Measurements from ENCODE around the gene TNKS1BP1.
"Not testable (repeated sequence)": the region's sequence is repeated elsewhere in the genome, so short reads cannot be mapped to it uniquely, and the experiment has no call there.

TNKS1BP1 gene

GRCh38 chr11:57299150-57299737, 25.5 kb downstream of the TNKS1BP1 start:
- H3K14ac ChIP-seq (ENCODE audit: low read length): no peak overlapping the region

DNA sequence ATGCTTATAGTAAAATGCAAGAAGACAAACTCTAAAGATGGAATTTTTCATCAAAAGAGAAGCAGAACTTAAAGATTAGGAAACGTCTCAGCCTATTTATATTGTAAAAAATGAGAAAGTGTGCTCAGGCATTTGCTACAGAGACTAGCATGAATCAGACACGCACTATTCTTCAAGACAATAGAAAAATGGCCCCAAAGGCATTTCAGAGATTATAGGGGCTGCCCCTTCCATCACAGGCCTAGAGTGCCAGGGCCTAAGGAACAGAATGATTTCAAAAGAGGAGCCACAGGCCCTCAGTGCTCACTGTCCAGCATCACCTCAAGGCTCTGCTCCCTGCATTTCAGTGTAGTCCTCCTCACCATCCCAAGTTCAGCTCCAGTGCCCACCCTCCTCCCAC, 27.5 kb downstream of the TNKS1BP1 start:
- Histone ChIP-seq H2BK120ac (ENCODE audit: low read depth, low read length) (no peak overlapping the region), H3K4me3 (ENCODE audit: low read length in 2 of 2) (no peak overlapping the region), H2BK15ac (ENCODE audit: low read length) (no peak overlapping the region), H3K79me1 (ENCODE audit: low read depth, low read length) (no peaks in the 10 kb centered on the region), H3K4me1 (ENCODE audit: control insufficient read depth in 2 of 2, insufficient read depth in 1 of 2, low read depth in 1 of 2, low read length in 2 of 2) (no peaks in the 10 kb centered on the region), H3K4ac (ENCODE audit: low read length) (no peak overlapping the region), H3K14ac (ENCODE audit: low read length) (no peak overlapping the region), H3K27me3 (ENCODE audit: control insufficient read depth in 3 of 3, insufficient read depth in 3 of 3, low read depth in 1 of 3, low read length in 3 of 3) (no peaks in the 10 kb centered on the region), H3K9ac (ENCODE audit: low read depth, low read length, poor library complexity) (no peak overlapping the region), H2AK5ac (ENCODE audit: low read depth, low read length) (no peak overlapping the region), H3K27ac (replicated peaks; ENCODE audit: low read length) (no peak overlapping the region), H2BK12ac (ENCODE audit: low read length) (no peak overlapping the region), H3K9me3 (replicated peaks in 1 of 2; ENCODE audit: control insufficient read depth in 2 of 2, insufficient read depth in 1 of 2, low read depth in 1 of 2, low read length in 2 of 2) (peaks cover 16 to 20% of the 10 kb centered on the region in 2 donors), H3K23ac (ENCODE audit: low read depth, low read length, poor library complexity) (no peak overlapping the region), H3K18ac (ENCODE audit: low read length) (no peak overlapping the region), H3K36me3 (replicated peaks in 1 of 2; ENCODE audit: control insufficient read depth in 2 of 2, insufficient read depth in 2 of 2, low read length in 2 of 2) (peaks cover 34 to 57% of the 10 kb centered on the region in 2 donors), H3K4me2 (ENCODE audit: insufficient read depth, low read length, poor library complexity, severe bottlenecking) (no peak overlapping the region), H2BK5ac (ENCODE audit: low read length) (no peak overlapping the region), H4K8ac (ENCODE audit: low read depth, low read length) (no peak overlapping the region), H2AFZ (ENCODE audit: low read length) (no peak overlapping the region), H4K91ac (ENCODE audit: low read depth, low read length, poor library complexity) (no peak overlapping the region)
- no peak for DNase-seq (ENCODE audit: low spot score)
- no CpG with 5 or more reads among the region's 2 CpGs for WGBS, 2 donors (ENCODE audit: extremely low coverage in 2 of 2, insufficient read length in 2 of 2, insufficient replicate concordance in 1 of 2)

More at GRCh38 chr11:57299150-57299737, 25.5 kb downstream of the TNKS1BP1 start:
- H4K8ac ChIP-seq (ENCODE audit: low read depth, low read length): no peak overlapping the region
- H3K27me3 ChIP-seq (ENCODE audit: control insufficient read depth in 3 of 3, insufficient read depth in 3 of 3, low read depth in 1 of 3, low read length in 3 of 3): no peaks in the 10 kb centered on the region
- no peak overlapping the region for H3K18ac ChIP-seq (ENCODE audit: low read length)
- H3K9me3 ChIP-seq (replicated peaks in 1 of 2; ENCODE audit: control insufficient read depth in 2 of 2, insufficient read depth in 1 of 2, low read depth in 1 of 2, low read length in 2 of 2): peaks cover 16 to 20% of the 10 kb centered on the region in 2 donors
- no peak overlapping the region for H2BK120ac ChIP-seq (ENCODE audit: low read depth, low read length)
- H3K9ac ChIP-seq (ENCODE audit: low read depth, low read length, poor library complexity): no peak overlapping the region
- H2AK5ac ChIP-seq (ENCODE audit: low read depth, low read length): no peak overlapping the region
- no peak overlapping the region for H3K4me2 ChIP-seq (ENCODE audit: insufficient read depth, low read length, poor library complexity, severe bottlenecking)
- H2AFZ ChIP-seq (ENCODE audit: low read length): no peak overlapping the region
- H3K79me1 ChIP-seq (ENCODE audit: low read depth, low read length): peaks cover 6% of the 10 kb centered on the region
- H3K23ac ChIP-seq (ENCODE audit: low read depth, low read length, poor library complexity): no peak overlapping the region
- no peaks in the 10 kb centered on the region for H3K4me1 ChIP-seq (ENCODE audit: control insufficient read depth in 2 of 2, insufficient read depth in 1 of 2, low read depth in 1 of 2, low read length in 2 of 2)
- H2BK15ac ChIP-seq (ENCODE audit: low read length): no peak overlapping the region
- no peak overlapping the region for H3K27ac ChIP-seq (replicated peaks; ENCODE audit: low read length)
- WGBS, 2 donors (ENCODE audit: extremely low coverage in 2 of 2, insufficient read length in 2 of 2, insufficient replicate concordance in 1 of 2): no CpG with 5 or more reads among the region's 5 CpGs
- no peak overlapping the region for H2BK5ac ChIP-seq (ENCODE audit: low read length)
- no peak for DNase-seq (ENCODE audit: low spot score)
- peaks cover 44 to 77% of the 10 kb centered on the region in 2 donors for H3K36me3 ChIP-seq (replicated peaks in 1 of 2; ENCODE audit: control insufficient read depth in 2 of 2, insufficient read depth in 2 of 2, low read length in 2 of 2)
- H4K91ac ChIP-seq (ENCODE audit: low read depth, low read length, poor library complexity): no peak overlapping the region
- no peak overlapping the region for H3K4ac ChIP-seq (ENCODE audit: low read length)
- no peak overlapping the region for H3K4me3 ChIP-seq (ENCODE audit: low read length in 2 of 2)
- H2BK12ac ChIP-seq (ENCODE audit: low read length): no peak overlapping the region

DNA sequence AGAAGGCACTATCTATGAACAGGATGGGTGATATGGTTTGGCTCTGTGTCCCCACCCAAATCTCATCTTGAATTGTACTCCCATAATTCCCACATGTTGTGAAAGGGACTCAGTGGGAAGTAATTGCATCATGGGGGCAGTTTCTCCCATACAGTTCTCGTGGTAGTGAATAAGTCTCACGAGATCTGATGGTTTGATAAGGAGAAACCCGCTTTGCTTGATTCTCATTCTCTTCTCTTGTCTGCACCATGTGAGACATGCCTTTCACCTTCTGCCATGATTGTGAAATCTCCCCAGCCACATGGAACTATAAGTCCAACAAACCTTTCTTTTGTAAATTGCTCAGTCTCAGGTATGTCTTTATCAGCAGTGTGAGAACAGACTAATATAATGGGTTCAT, 28.5 kb downstream of the TNKS1BP1 start:
- WGBS, 2 donors (ENCODE audit: extremely low coverage in 2 of 2, insufficient read length in 2 of 2, insufficient replicate concordance in 1 of 2): no CpG with 5 or more reads among the region's 3 CpGs
- not testable (repeated sequence) for H3K27ac ChIP-seq (replicated peaks; ENCODE audit: low read length); H2BK120ac ChIP-seq (ENCODE audit: low read depth, low read length); H3K27me3 ChIP-seq (ENCODE audit: control insufficient read depth in 3 of 3, insufficient read depth in 3 of 3, low read depth in 1 of 3, low read length in 3 of 3); H3K79me1 ChIP-seq (ENCODE audit: low read depth, low read length); H2BK5ac ChIP-seq (ENCODE audit: low read length); H3K4me2 ChIP-seq (ENCODE audit: insufficient read depth, low read length, poor library complexity, severe bottlenecking); H3K4me1 ChIP-seq (ENCODE audit: control insufficient read depth in 2 of 2, insufficient read depth in 1 of 2, low read depth in 1 of 2, low read length in 2 of 2); H3K9ac ChIP-seq (ENCODE audit: low read depth, low read length, poor library complexity); H3K14ac ChIP-seq (ENCODE audit: low read length); H4K91ac ChIP-seq (ENCODE audit: low read depth, low read length, poor library complexity); H2BK12ac ChIP-seq (ENCODE audit: low read length); H3K18ac ChIP-seq (ENCODE audit: low read length); H2BK15ac ChIP-seq (ENCODE audit: low read length); H2AK5ac ChIP-seq (ENCODE audit: low read depth, low read length); H2AFZ ChIP-seq (ENCODE audit: low read length); H4K8ac ChIP-seq (ENCODE audit: low read depth, low read length); H3K23ac ChIP-seq (ENCODE audit: low read depth, low read length, poor library complexity); H3K4me3 ChIP-seq (ENCODE audit: low read length in 2 of 2); DNase-seq (ENCODE audit: low spot score); H3K4ac ChIP-seq (ENCODE audit: low read length)
- Histone ChIP-seq H3K36me3 (replicated peaks in 1 of 2; ENCODE audit: control insufficient read depth in 2 of 2, insufficient read depth in 2 of 2, low read length in 2 of 2) (peaks cover 24 to 47% of the 10 kb centered on the region in 2 donors), H3K9me3 (replicated peaks in 1 of 2; ENCODE audit: control insufficient read depth in 2 of 2, insufficient read depth in 1 of 2, low read depth in 1 of 2, low read length in 2 of 2) (peaks cover 16 to 20% of the 10 kb centered on the region in 2 donors)

DNA sequence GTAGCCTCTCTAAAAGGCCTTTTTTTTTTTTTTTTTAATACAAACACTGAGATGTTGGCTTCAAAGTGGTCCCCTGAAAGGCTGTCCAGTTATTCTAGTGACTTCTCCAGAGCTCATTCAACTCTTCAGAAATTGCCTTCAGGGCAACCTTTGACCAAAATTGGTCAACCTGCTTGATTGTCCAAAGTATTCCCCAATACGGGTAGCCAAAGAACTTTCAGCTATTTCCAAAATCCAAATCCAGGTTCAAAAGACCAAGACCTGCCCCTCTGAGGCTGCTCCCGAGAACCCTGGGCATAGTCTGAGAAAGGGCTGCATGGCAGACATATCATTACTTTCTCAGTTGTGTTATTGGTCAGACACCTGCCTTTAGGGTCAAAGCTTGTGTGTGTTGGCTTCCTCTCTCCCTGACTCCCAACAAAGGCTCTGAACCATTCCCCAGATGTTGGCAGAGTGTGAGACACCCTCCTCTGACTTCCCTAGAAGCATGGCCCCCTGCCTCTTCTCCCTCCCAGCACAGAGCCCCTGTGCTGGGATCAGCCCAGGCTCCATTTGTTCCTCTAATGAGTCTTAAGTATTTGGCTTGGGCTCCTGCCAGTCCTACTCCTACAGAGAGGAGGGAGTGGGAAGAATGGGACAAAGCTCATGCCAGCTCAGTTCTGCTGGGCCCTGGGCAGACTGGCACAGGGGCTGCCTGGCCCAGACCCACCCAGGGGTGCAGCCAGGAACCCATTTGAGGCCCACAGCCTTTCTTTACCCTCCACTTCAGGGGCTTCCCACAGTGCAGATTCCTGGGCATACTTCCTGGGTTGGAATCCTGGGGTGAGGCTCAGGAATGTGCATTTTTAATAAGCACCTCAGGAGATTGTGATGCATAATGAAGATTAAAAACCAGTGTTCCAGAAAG, 30.3 kb downstream of the TNKS1BP1 start:
- H3K27me3 ChIP-seq (ENCODE audit: control insufficient read depth in 3 of 3, insufficient read depth in 3 of 3, low read depth in 1 of 3, low read length in 3 of 3): no peaks in the 10 kb centered on the region
- H2BK15ac ChIP-seq (ENCODE audit: low read length): no peak overlapping the region
- H2BK5ac ChIP-seq (ENCODE audit: low read length): no peak overlapping the region
- H3K36me3 ChIP-seq (replicated peaks in 1 of 2; ENCODE audit: control insufficient read depth in 2 of 2, insufficient read depth in 2 of 2, low read length in 2 of 2): peaks cover 7 to 30% of the 10 kb centered on the region in 2 donors
- no peak overlapping the region for H3K4me3 ChIP-seq (ENCODE audit: low read length in 2 of 2)
- H3K4me1 ChIP-seq (ENCODE audit: control insufficient read depth in 2 of 2, insufficient read depth in 1 of 2, low read depth in 1 of 2, low read length in 2 of 2): peaks cover 0 to 2% of the 10 kb centered on the region in 2 donors
- H2BK12ac ChIP-seq (ENCODE audit: low read length): no peak overlapping the region
- no peak overlapping the region for H3K4ac ChIP-seq (ENCODE audit: low read length)
- H3K9me3 ChIP-seq (replicated peaks in 1 of 2; ENCODE audit: control insufficient read depth in 2 of 2, insufficient read depth in 1 of 2, low read depth in 1 of 2, low read length in 2 of 2): peaks cover 6 to 8% of the 10 kb centered on the region in 2 donors
- no CpG with 5 or more reads among the region's 2 CpGs for WGBS, 2 donors (ENCODE audit: extremely low coverage in 2 of 2, insufficient read length in 2 of 2, insufficient replicate concordance in 1 of 2)
- no peak overlapping the region for H2AK5ac ChIP-seq (ENCODE audit: low read depth, low read length)
- H3K4me2 ChIP-seq (ENCODE audit: insufficient read depth, low read length, poor library complexity, severe bottlenecking): no peak overlapping the region
- H3K79me1 ChIP-seq (ENCODE audit: low read depth, low read length): no peaks in the 10 kb centered on the region
- H3K18ac ChIP-seq (ENCODE audit: low read length): no peak overlapping the region
- no peak overlapping the region for H4K91ac ChIP-seq (ENCODE audit: low read depth, low read length, poor library complexity)
- no peak overlapping the region for H3K14ac ChIP-seq (ENCODE audit: low read length)
- H3K23ac ChIP-seq (ENCODE audit: low read depth, low read length, poor library complexity): no peak overlapping the region
- no peak overlapping the region for H2AFZ ChIP-seq (ENCODE audit: low read length)
- H2BK120ac ChIP-seq (ENCODE audit: low read depth, low read length): no peak overlapping the region
- no peak overlapping the region for H4K8ac ChIP-seq (ENCODE audit: low read depth, low read length)
- H3K9ac ChIP-seq (ENCODE audit: low read depth, low read length, poor library complexity): no peak overlapping the region
- DNase-seq (ENCODE audit: low spot score): no peak
- H3K27ac ChIP-seq (replicated peaks; ENCODE audit: low read length): no peak overlapping the region
